GM12878 (cell line): ENCODE measurements around the gene CBX7. TPM values are rescaled to one million over a fixed set of nuclear protein-coding genes. Genes with fewer than 3 reads are reported as not detected.

Source experiments
- ATF7 ChIP-seq: fragments of 450-650 bp; IDR thresholded peaks from 2 replicates; pipeline ENCODE4 v1.6.1; 2016; ENCODE audit warnings: low read depth, mild to moderate bottlenecking
- BCL11A ChIP-seq: IDR thresholded peaks from 2 replicates; pipeline ENCODE4 v1.6.1; 2011; ENCODE audit warnings: low read depth, low read length
- BHLHE40 ChIP-seq, 2 experiments: fragments of 450-650 bp in 1 of 2; IDR thresholded peaks; 2 replicates each; pipeline ENCODE4 v1.6.1; 2011 to 2017; ENCODE audit warnings: low read depth in 2 of 2, borderline replicate concordance in 1 of 2, improper control_type of control experiment in 1 of 2, low read length in 1 of 2, mild to moderate bottlenecking in 1 of 2
- CBFB ChIP-seq: IDR thresholded peaks from 2 replicates; pipeline ENCODE4 v1.6.1; 2016; ENCODE audit warnings: antibody characterized with exemption, low read depth
- CHD1 ChIP-seq: IDR thresholded peaks from 2 replicates; pipeline ENCODE4 v1.6.1; 2012; ENCODE audit warnings: low read depth, low read length, improper control_type of control experiment
- EED ChIP-seq: sonication (generic); IDR thresholded peaks from 2 replicates; pipeline ENCODE4 v1.6.1; 2016; ENCODE audit warnings: antibody characterized with exemption, low read depth
- ETV6 ChIP-seq, 2 experiments: fragments of 450-650 bp in 1 of 2; IDR thresholded peaks in 1 of 2; conservative IDR thresholded peaks in 1 of 2; 2 replicates each; pipeline ENCODE4 v1.6.1; 2014; ENCODE audit warnings: antibody characterized with exemption in 1 of 2, borderline replicate concordance in 1 of 2, low read depth in 1 of 2, mild to moderate bottlenecking in 1 of 2, moderate library complexity in 1 of 2
- FOS ChIP-seq: IDR thresholded peaks from 3 replicates; pipeline ENCODE4 v1.6.1; 2011; ENCODE audit warnings: borderline replicate concordance; ENCODE audit not compliant: insufficient read length; ENCODE audit errors: extremely low read depth
- IKZF1 ChIP-seq: fragments of 450-650 bp; conservative IDR thresholded peaks from 2 replicates; pipeline ENCODE4 v1.6.1; 2017; ENCODE audit warnings: antibody characterized with exemption, mild to moderate bottlenecking
- MEF2A ChIP-seq: IDR thresholded peaks from 2 replicates; pipeline ENCODE4 v1.6.1; 2011; ENCODE audit warnings: low read depth, mild to moderate bottlenecking, low read length, moderate library complexity; ENCODE audit not compliant: insufficient read depth
- MEF2B ChIP-seq: fragments of 450-650 bp; IDR thresholded peaks from 2 replicates; pipeline ENCODE4 v1.6.1; 2018; ENCODE audit warnings: mild to moderate bottlenecking, moderate library complexity; ENCODE audit not compliant: partially characterized antibody, poor library complexity, severe bottlenecking
- MYB ChIP-seq: fragments of 150-350 bp; IDR thresholded peaks from 2 replicates; pipeline ENCODE4 v1.6.1; 2014; ENCODE audit warnings: mild to moderate bottlenecking, low read depth, low read length, borderline replicate concordance
- NFIC ChIP-seq: IDR thresholded peaks from 2 replicates; pipeline ENCODE4 v1.6.1; 2012; ENCODE audit warnings: low read depth, mild to moderate bottlenecking, inconsistent platforms, low read length, moderate library complexity
- NR2C1 ChIP-seq: fragments of 450-650 bp; IDR thresholded peaks from 2 replicates; pipeline ENCODE4 v1.6.1; 2017; ENCODE audit warnings: antibody characterized with exemption, mild to moderate bottlenecking, moderate library complexity
- PAX5 ChIP-seq: IDR thresholded peaks from 2 replicates; pipeline ENCODE4 v1.6.1; 2011; ENCODE audit warnings: low read depth, low read length, borderline replicate concordance
- POLR2AphosphoS5 ChIP-seq: IDR thresholded peaks from 2 replicates; pipeline ENCODE4 v1.6.1; 2011; ENCODE audit warnings: mild to moderate bottlenecking, low read length, inconsistent platforms
- POU2F2 ChIP-seq: IDR thresholded peaks from 3 replicates; pipeline ENCODE4 v1.6.1; 2011; ENCODE audit warnings: low read depth, mild to moderate bottlenecking, low read length, borderline replicate concordance
- RAD21 ChIP-seq: IDR thresholded peaks from 2 replicates; pipeline ENCODE4 v1.6.1; 2011; ENCODE audit warnings: mild to moderate bottlenecking, low read depth, low read length, moderate library complexity; ENCODE audit not compliant: insufficient read depth
- SIN3A ChIP-seq: IDR thresholded peaks from 2 replicates; pipeline ENCODE4 v1.6.1; 2012; ENCODE audit warnings: low read depth, low read length, improper control_type of control experiment
- SMC3 ChIP-seq: IDR thresholded peaks from 2 replicates; pipeline ENCODE4 v1.6.1; 2011; ENCODE audit warnings: low read length, improper control_type of control experiment, borderline replicate concordance
- ZSCAN29 ChIP-seq: fragments of 450-650 bp; IDR thresholded peaks from 2 replicates; pipeline ENCODE4 v1.6.1; 2017; ENCODE audit warnings: mild to moderate bottlenecking, moderate library complexity
- polyA plus RNA-seq, 11 experiments: library from polyadenylated mRNA; depleted of rRNA in 4 of 11; unstranded in 6 of 11; stranded (reverse) in 5 of 11; fragments of >200 nt; fragmentation: Nextera tagmentation in 4 of 11; fragmentation: Illumina TruSeq in 1 of 11; extraction: Ambion mirVana in 4 of 11; extraction: Trizol in 1 of 11; gene quantifications; 1 replicate in 1 of 11; 2 replicates in 10 of 11; pipeline versions ENCODE4 v1.2.1 to v1.2.3, GENCODE V29; 2011 to 2016; ENCODE audit warnings: inconsistent platforms in 2 of 11, missing spikeins in 2 of 11, low read depth in 1 of 11
- total RNA-seq, 4 experiments: library from RNA; depleted of rRNA in 3 of 4; stranded (reverse); fragments of >200 nt in 3 of 4; fragmentation: Illumina TruSeq in 1 of 4; extraction: Trizol in 1 of 4; gene quantifications; 2 replicates each; pipeline versions ENCODE4 v1.2.1 to v1.2.3, GENCODE V29; 2013 to 2021
- TF ChIP-seq, protein P1 (sequence below): fragments of 450-650 bp; IDR thresholded peaks from 2 replicates; pipeline ENCODE4 v1.6.1; 2016; ENCODE audit warnings: mild to moderate bottlenecking
- TF ChIP-seq, protein P2 (sequence below): fragments of 450-650 bp; IDR thresholded peaks from 2 replicates; pipeline ENCODE4 v1.6.1; 2016; ENCODE audit warnings: mild to moderate bottlenecking
- TF ChIP-seq, protein P3 (sequence below): fragments of 150-350 bp; IDR thresholded peaks from 2 replicates; pipeline ENCODE4 v1.6.1; 2016; ENCODE audit warnings: low read depth, low read length

The CBX7 gene
- total and polyA plus RNA-seq, 10 of the 15 experiments (the other 5 are each of a cell fraction or from before 2014, with no cell fraction given): 0.18 to 17.2 (median 5.6) TPM

DNA sequence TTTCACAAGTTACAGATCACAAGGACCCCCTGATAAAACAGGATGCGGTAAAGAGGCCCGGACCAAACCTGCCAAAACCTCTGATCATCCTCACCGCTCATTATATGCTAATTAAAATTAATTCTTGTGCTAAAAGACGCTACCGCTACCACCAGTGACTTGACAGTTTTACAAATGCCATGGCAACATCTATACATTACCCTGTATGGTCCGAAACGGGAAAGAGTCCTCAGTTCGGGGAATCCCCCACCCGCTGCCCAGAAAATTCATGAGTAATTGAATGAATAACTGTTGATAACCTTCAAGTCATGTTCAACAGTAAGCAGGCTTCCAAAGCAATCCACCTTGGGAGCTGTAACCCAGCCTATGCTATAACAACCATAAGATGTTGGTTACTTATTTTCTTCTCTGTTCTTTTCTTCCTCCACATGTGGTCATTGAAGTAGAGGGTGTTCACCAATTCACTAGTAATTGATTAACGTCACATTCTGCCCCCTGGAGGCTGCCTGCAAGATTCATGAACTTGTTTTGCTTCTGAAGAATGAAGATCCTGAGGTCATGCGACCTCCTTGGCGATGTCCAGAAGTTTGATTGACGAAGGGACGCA, 34.8 kb downstream of the CBX7 start (continued):
- peak; percentile 78 for TF ChIP-seq MEF2B
- peak; percentile 81 for TF ChIP-seq ATF7
- TF ChIP-seq BCL11A: peak; percentile 95; the same call in 1 of the 2 replicates
- no peak for TF ChIP-seq ZSCAN29
- peak; percentile 77 for TF ChIP-seq NFIC
- no peak for TF ChIP-seq SIN3A
- TF ChIP-seq MYB: no peak
- TF ChIP-seq PAX5: peak; percentile 67; the same call in 1 of the 2 replicates
- TF ChIP-seq, protein P1, sequence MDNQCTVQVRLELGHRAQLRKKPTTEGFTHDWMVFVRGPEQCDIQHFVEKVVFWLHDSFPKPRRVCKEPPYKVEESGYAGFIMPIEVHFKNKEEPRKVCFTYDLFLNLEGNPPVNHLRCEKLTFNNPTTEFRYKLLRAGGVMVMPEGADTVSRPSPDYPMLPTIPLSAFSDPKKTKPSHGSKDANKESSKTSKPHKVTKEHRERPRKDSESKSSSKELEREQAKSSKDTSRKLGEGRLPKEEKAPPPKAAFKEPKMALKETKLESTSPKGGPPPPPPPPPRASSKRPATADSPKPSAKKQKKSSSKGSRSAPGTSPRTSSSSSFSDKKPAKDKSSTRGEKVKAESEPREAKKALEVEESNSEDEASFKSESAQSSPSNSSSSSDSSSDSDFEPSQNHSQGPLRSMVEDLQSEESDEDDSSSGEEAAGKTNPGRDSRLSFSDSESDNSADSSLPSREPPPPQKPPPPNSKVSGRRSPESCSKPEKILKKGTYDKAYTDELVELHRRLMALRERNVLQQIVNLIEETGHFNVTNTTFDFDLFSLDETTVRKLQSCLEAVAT: peak; percentile 46; the same call in 1 of the 2 replicates
- TF ChIP-seq EED: peak; percentile 57
- TF ChIP-seq, protein P2, sequence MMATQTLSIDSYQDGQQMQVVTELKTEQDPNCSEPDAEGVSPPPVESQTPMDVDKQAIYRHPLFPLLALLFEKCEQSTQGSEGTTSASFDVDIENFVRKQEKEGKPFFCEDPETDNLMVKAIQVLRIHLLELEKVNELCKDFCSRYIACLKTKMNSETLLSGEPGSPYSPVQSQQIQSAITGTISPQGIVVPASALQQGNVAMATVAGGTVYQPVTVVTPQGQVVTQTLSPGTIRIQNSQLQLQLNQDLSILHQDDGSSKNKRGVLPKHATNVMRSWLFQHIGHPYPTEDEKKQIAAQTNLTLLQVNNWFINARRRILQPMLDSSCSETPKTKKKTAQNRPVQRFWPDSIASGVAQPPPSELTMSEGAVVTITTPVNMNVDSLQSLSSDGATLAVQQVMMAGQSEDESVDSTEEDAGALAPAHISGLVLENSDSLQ: peak; percentile 38
- TF ChIP-seq, protein P3, sequence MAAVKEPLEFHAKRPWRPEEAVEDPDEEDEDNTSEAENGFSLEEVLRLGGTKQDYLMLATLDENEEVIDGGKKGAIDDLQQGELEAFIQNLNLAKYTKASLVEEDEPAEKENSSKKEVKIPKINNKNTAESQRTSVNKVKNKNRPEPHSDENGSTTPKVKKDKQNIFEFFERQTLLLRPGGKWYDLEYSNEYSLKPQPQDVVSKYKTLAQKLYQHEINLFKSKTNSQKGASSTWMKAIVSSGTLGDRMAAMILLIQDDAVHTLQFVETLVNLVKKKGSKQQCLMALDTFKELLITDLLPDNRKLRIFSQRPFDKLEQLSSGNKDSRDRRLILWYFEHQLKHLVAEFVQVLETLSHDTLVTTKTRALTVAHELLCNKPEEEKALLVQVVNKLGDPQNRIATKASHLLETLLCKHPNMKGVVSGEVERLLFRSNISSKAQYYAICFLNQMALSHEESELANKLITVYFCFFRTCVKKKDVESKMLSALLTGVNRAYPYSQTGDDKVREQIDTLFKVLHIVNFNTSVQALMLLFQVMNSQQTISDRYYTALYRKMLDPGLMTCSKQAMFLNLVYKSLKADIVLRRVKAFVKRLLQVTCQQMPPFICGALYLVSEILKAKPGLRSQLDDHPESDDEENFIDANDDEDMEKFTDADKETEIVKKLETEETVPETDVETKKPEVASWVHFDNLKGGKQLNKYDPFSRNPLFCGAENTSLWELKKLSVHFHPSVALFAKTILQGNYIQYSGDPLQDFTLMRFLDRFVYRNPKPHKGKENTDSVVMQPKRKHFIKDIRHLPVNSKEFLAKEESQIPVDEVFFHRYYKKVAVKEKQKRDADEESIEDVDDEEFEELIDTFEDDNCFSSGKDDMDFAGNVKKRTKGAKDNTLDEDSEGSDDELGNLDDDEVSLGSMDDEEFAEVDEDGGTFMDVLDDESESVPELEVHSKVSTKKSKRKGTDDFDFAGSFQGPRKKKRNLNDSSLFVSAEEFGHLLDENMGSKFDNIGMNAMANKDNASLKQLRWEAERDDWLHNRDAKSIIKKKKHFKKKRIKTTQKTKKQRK: no peak
- TF ChIP-seq POU2F2: peak; percentile 53; the same call in 2 of the 3 replicates
- TF ChIP-seq SMC3: peak; percentile 80
- no peak for TF ChIP-seq CHD1
- 0 out of 4 replicates have a peak, but pooled peaks of 1 of the 2 experiments have one; percentile 41 for TF ChIP-seq ETV6 (conservative IDR thresholded peaks at IDR 0.05 in 1 of 2, IDR thresholded peaks at IDR 0.05 in 1 of 2; ENCODE audit: borderline replicate concordance in 1 of 2, low read depth in 1 of 2)
- TF ChIP-seq POLR2AphosphoS5: peak; percentile 33; the same call in 1 of the 2 replicates
- peak; percentile 74 for TF ChIP-seq IKZF1
- peak; percentile 54; the same call in 1 of the 2 replicates for TF ChIP-seq CBFB
- peak; percentile 11; the same call in 1 of the 2 replicates for TF ChIP-seq NR2C1
- TF ChIP-seq BHLHE40 (IDR thresholded peaks at IDR 0.05; ENCODE audit: borderline replicate concordance in 1 of 2, low read depth in 2 of 2, low read length in 1 of 2): peak; percentile 70 to 76; a peak in 3 of 4 replicates
- peak; percentile 86 for TF ChIP-seq RAD21
- no peak for TF ChIP-seq FOS
- peak; percentile 64; the same call in 1 of the 2 replicates for TF ChIP-seq MEF2A
